Measurements from ENCODE around the gene DESI2. TPM values are rescaled to one million over a fixed set of nuclear protein-coding genes. Genes with fewer than 3 reads are reported as not detected.

The DESI2 gene
- total RNA-seq: 10 to 100 TPM; 24.8 to 25.6 TPM

DNA sequence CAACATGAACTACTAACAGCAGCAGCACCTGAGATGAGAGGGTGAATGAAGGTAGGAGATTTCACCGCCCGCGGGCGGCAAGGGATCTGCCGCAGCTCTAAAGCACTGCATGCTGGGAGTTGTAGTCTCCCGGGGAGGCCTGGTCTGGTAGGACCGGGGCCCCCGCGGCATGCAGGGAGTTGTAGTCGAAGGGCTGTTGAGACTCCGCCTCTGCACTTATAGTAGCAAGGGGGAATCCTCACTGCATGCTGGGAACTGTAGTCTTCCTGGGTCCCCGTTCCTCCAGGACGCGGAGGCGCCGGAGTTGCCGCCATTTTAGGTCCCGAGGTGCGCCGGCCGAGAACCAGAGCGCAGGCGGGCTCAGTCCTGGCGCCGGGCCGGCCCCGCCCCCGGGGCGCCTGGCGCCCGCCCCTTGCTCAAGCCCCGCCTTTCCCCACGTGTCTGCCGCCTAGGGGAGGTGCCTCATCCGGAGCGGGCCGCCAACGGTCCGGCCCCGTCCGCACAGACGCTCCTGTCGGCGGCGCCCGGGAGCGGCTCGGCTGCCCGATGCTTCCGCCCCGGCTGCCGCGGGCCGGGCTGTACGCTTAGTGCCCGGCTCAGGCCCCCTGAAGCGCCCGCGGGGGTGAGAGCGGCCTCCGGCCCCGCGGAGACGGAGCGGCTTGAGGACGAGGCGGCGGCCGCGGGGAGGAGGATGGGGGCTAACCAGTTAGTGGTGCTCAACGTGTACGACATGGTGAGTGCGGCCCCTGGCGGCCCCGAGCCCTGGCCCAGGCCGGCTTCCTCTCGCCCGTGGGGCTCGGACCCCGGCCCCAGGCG, at the start of gene DESI2:
Gene DESI2, plus strand, starts transcription at position 504 of the 816 bp plus-strand sequence. Its CDS starts 188 bp downstream, at position 692.
- Mint-ChIP-seq H3K27ac (peak within 1 kb of the TSS; percentile 79), H3K27me3 (no peaks in the 10 kb centered on the region), H3K4me3 (peak within 1 kb of the TSS; percentile 79), H3K4me1 (ENCODE audit: low read depth) (peaks cover 21% of the 10 kb centered on the region), H3K9me3 (no peaks in the 10 kb centered on the region), H3K36me3 (peaks cover 3% of the 10 kb centered on the region)
- POLR2A ChIA-PET: interaction anchor here (0.6 to 1.6 kb wide), 6 partner anchors 53 to 319 kb away, joined by 3 to 7 read pairs (median 4); partner anchors contain the start of gene COX20
- DNase-seq: peak; percentile 98
- intact Hi-C loops (cut with micrococcal nuclease): loop anchor here (1.0 to 5.0 kb wide), 10 partner anchors 53 to 1914 kb away; partner anchors contain the start of genes AKT3, CNST, COX20 and HNRNPU
- CTCF ChIA-PET: interaction anchor here (0.7 to 1.4 kb wide), 11 partner anchors 13 to 203 kb away, joined by 3 to 8 read pairs (median 4); no protein-coding TSS in a partner anchor

DNA sequence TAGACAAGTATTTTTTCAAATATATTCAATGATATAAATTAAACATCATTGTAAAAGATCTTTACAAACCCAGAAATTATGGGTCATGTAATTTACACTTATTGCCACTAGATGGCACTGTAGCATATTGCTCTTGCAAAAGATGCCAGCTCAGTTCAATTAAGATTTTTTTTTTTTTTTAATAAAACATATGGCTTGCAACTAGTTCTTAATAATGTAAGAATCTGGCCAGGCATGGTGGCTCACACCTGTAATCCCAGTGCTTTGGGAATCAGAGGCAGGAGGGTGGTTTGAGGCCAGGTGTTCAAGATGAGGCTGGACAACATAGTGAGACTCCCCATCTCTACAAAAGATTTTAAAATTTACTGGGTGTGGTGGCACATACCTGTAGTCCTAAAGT, 49.4 kb upstream of the DESI2 start:
- intact Hi-C loops (cut with micrococcal nuclease): loop anchor here (1.0 to 5.0 kb wide), 3 partner anchors 124 to 439 kb away; no protein-coding TSS in a partner anchor
- ChIA-PET POLR2A (no interaction called here), CTCF (interaction anchor here (0.6 to 4.9 kb wide), 23 partner anchors 13 to 453 kb away, joined by 3 to 172 read pairs (median 5); partner anchors contain the start of gene DESI2)
- Mint-ChIP-seq H3K36me3 (no peaks in the 10 kb centered on the region), H3K27ac (no peak overlapping the region), H3K27me3 (peaks cover 4% of the 10 kb centered on the region), H3K4me1 (ENCODE audit: low read depth) (peaks cover 18% of the 10 kb centered on the region), H3K9me3 (no peaks in the 10 kb centered on the region), H3K4me3 (no peak overlapping the region)
- no peak for DNase-seq

DNA sequence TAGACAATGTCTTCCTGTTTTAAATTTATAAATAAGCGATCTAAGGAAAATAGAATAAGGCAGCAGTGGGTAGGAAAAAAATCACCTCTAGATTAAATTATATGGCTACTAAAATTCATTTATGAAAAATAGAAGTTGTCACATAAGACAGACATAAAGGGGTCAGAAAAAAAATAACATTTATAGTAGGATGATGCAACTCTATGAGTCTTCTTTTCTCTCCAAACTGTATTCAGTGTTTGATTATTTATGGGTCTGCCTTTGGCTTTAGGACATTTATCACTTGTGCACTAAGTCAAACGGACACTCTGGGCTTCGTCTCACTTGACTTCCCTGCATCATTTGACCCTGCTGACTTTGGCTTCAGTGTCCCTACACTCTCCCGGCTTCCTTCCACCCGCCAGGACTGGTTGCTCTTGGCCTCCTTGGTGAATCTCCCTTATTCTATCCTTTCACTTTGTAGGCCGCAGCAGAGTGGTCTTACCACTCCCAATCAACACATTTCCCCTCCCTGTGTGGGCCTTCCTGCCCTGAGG, 47.0 kb upstream of the DESI2 start:
- H3K4me1 Mint-ChIP-seq (ENCODE audit: low read depth): no peaks in the 10 kb centered on the region
- no peaks in the 10 kb centered on the region for H3K9me3 Mint-ChIP-seq
- DNase-seq: no peak
- peaks cover 4% of the 10 kb centered on the region for H3K27me3 Mint-ChIP-seq
- no peaks in the 10 kb centered on the region for H3K36me3 Mint-ChIP-seq
- H3K4me3 Mint-ChIP-seq: no peak overlapping the region
- intact Hi-C loops (cut with micrococcal nuclease): no loop called here
- ChIA-PET CTCF (interaction anchor here (0.8 to 4.9 kb wide), 6 partner anchors 9 to 436 kb away, joined by 3 to 172 read pairs (median 6); no protein-coding TSS in a partner anchor), POLR2A (no interaction called here)
- H3K27ac Mint-ChIP-seq: no peak overlapping the region

DNA sequence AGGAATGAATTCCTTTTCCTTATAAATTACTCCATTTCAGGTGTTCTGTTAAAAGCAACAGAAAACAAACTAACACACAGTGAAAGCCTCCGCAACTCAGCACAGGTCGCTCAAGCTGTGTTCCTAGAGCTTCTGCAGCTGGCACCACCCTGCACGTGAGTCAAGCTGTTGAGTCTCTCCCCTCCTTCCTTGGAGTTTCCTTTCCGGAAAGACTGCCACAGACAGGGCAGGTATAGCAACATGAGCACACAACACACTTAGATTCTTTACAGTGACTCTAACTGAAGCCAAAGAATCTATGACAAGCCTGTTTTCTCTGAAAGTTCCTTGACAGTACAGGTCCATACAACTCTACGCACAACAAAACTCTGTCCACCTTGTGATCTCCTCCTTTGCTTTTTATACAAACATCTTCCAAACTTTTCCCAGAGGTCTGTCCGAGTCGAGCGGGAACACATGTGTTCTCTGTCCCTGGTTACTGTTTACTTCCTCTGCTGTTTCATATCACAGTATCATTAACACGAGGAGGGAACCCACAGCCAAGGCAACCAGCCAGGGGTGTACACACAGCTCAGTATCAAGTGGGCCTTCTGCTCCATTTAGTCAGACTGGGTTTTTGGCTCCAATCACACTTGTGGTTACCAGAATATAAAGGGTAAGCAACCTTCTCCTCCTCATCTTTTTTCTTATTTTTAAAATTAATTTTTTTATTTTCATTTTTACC, 38.7 kb upstream of the DESI2 start:
- POLR2A ChIA-PET: no interaction called here
- intact Hi-C loops (cut with micrococcal nuclease): no loop called here
- Mint-ChIP-seq H3K27ac (no peak overlapping the region), H3K4me3 (no peak overlapping the region), H3K9me3 (no peaks in the 10 kb centered on the region), H3K36me3 (no peaks in the 10 kb centered on the region), H3K4me1 (ENCODE audit: low read depth) (no peaks in the 10 kb centered on the region), H3K27me3 (no peaks in the 10 kb centered on the region)
- DNase-seq: no peak
- CTCF ChIA-PET: interaction anchor here (1.0 to 2.2 kb wide), 2 partner anchors 10 to 182 kb away, joined by 3 to 10 read pairs; no protein-coding TSS in a partner anchor

DNA sequence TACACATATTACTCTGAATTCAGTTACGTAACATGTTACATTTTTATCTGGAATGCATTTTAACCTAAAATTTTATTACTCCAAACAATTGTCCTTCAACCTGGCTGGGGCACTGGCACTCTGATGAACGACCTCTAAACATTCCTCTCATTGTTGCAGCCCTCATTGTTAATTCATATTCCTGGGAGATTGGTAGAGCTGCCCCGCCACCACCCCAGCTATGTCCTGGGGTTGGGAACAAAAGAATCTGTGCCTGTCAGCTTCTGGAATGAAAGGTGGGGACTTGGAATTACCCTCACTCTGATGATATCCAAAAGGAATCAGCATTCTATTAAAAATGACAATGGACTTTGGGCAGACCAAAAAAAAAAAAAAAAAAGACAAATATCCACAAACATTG, 38.0 kb upstream of the DESI2 start:
- Mint-ChIP-seq H3K4me3 (no peak overlapping the region), H3K27ac (no peak overlapping the region), H3K27me3 (no peaks in the 10 kb centered on the region), H3K4me1 (ENCODE audit: low read depth) (no peaks in the 10 kb centered on the region), H3K9me3 (no peaks in the 10 kb centered on the region), H3K36me3 (no peaks in the 10 kb centered on the region)
- ChIA-PET POLR2A (no interaction called here), CTCF (interaction anchor here (1.0 to 2.2 kb wide), 2 partner anchors 10 to 182 kb away, joined by 3 to 10 read pairs; no protein-coding TSS in a partner anchor)
- DNase-seq: no peak
- intact Hi-C loops (cut with micrococcal nuclease): no loop called here

DNA sequence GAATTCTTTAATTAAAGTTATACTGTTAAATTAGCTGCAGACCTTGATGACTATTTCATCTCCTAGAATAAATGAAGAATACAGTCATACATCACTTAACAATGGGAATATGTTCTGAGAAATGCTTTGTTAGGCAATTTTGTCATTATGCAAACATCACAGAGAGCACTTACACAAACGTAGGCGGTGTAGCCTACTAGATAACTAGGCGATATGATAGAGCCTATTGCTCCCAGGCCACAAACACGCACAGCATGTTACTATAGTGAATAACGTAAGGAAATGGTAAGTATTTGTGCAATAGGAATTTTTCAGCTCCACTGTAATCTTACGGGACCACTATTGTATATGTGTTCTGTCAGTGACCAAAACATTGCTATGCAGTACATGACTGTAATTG, 37.6 kb upstream of the DESI2 start:
- CTCF ChIA-PET: interaction anchor here (2.2 kb wide), 1 partner anchor 11 kb away, joined by 10 read pairs; no protein-coding TSS in a partner anchor
- no peaks in the 10 kb centered on the region for H3K27me3 Mint-ChIP-seq
- intact Hi-C loops (cut with micrococcal nuclease): no loop called here
- H3K4me1 Mint-ChIP-seq (ENCODE audit: low read depth): no peaks in the 10 kb centered on the region
- POLR2A ChIA-PET: no interaction called here
- DNase-seq: no peak
- no peak overlapping the region for H3K4me3 Mint-ChIP-seq
- H3K9me3 Mint-ChIP-seq: no peaks in the 10 kb centered on the region
- H3K36me3 Mint-ChIP-seq: no peaks in the 10 kb centered on the region
- no peak overlapping the region for H3K27ac Mint-ChIP-seq

DNA sequence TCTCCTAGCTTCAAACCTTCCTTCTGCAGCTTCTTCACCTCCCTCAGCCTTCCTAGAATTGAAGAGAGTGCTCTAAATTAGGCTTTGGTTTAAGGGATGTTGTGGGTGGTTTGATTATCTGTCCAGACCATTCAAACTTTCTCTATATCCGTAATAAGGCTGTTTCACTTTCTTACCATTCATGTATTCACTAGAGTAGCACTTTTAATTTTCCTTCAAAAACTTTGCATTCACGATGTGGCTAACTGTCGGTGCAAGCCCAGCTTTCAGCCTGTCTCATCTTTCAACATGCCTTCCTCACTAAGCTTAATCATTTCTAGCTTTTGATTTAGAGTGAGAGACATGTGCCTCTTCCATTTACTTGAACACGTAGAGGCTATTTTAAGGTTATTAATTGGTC, 26.2 kb upstream of the DESI2 start:
- H3K27ac Mint-ChIP-seq: no peak overlapping the region
- H3K4me3 Mint-ChIP-seq: no peak overlapping the region
- peaks cover 2% of the 10 kb centered on the region for H3K36me3 Mint-ChIP-seq
- no peak for DNase-seq
- no peaks in the 10 kb centered on the region for H3K9me3 Mint-ChIP-seq
- H3K27me3 Mint-ChIP-seq: peaks cover 19% of the 10 kb centered on the region
- peaks cover 3% of the 10 kb centered on the region for H3K4me1 Mint-ChIP-seq (ENCODE audit: low read depth)
- intact Hi-C loops (cut with micrococcal nuclease): no loop called here
- CTCF ChIA-PET: interaction anchor here (0.8 kb wide), 1 partner anchor 23 kb away, joined by 3 read pairs; no protein-coding TSS in a partner anchor
- POLR2A ChIA-PET: no interaction called here

DNA sequence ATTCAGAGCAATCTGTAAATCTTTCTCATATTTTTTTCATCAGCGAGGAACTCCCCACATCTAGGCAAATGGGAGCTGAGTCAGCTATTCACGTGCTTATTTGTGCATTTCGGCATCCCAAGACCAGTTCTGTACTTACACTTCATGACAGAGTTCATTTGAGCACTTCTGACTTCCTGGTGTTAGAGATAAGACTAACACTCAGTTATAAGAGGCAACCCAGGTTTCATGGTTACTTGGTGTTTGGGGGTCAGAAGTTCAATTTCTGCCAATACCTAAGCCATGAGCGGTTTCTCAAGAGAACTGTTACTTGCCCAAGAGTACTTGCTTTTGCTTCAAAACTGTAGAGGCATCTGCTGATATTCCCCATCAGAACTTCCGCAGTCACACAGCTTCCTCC, 24.1 kb upstream of the DESI2 start:
- H3K9me3 Mint-ChIP-seq: no peaks in the 10 kb centered on the region
- peaks cover 3% of the 10 kb centered on the region for H3K36me3 Mint-ChIP-seq
- ChIA-PET POLR2A (no interaction called here), CTCF (no interaction called here)
- peaks cover 19% of the 10 kb centered on the region for H3K27me3 Mint-ChIP-seq
- no peak overlapping the region for H3K4me3 Mint-ChIP-seq
- no peak overlapping the region for H3K27ac Mint-ChIP-seq
- DNase-seq: no peak
- intact Hi-C loops (cut with micrococcal nuclease): no loop called here
- peaks cover 3% of the 10 kb centered on the region for H3K4me1 Mint-ChIP-seq (ENCODE audit: low read depth)

DNA sequence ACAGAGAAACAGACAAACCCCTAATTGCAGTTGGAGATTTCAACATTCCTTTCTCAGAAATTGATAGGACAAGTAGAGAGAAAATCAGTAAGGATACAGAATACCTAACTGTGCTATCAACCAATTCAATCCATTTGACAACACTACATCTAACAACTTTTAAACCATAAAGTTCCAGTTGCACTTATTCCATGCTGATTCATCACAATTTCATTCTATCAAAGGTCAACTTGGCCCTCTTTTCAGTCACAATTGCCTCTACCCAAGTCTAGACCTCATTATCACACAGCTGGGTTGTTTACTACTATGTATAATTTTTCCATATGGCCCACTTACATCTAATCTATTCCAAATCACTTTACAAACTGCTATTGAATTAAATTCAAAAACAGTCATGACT, 19.8 kb upstream of the DESI2 start:
- H3K36me3 Mint-ChIP-seq: peaks cover 3% of the 10 kb centered on the region
- CTCF ChIA-PET: no interaction called here
- H3K27me3 Mint-ChIP-seq: peaks cover 9% of the 10 kb centered on the region
- intact Hi-C loops (cut with micrococcal nuclease): no loop called here
- no peaks in the 10 kb centered on the region for H3K4me1 Mint-ChIP-seq (ENCODE audit: low read depth)
- no peak overlapping the region for H3K27ac Mint-ChIP-seq
- no peak overlapping the region for H3K4me3 Mint-ChIP-seq
- POLR2A ChIA-PET: no interaction called here
- no peaks in the 10 kb centered on the region for H3K9me3 Mint-ChIP-seq
- DNase-seq: no peak

DNA sequence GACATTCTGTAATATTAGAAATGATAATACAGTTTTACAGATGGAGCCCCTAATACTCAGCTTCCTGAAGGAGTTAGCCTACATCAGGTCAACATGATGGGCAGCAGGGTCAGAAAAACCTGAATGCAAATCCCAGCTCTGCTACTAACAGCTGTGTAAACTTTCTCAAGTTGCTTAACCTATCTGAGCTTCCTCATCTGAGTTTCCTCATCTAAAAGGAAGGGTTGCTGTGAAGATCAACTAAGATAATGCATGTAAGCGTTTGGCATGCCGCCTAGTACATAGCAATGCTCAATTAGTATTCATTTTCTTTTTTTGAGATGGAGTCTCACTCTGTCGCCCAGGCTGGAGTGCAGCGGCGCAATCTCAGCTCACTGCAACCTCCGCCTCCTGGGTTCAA, 18.4 kb upstream of the DESI2 start:
- CTCF ChIA-PET: interaction anchor here (0.9 kb wide), 1 partner anchor 26 kb away, joined by 3 read pairs; no protein-coding TSS in a partner anchor
- intact Hi-C loops (cut with micrococcal nuclease): no loop called here
- POLR2A ChIA-PET: no interaction called here

DNA sequence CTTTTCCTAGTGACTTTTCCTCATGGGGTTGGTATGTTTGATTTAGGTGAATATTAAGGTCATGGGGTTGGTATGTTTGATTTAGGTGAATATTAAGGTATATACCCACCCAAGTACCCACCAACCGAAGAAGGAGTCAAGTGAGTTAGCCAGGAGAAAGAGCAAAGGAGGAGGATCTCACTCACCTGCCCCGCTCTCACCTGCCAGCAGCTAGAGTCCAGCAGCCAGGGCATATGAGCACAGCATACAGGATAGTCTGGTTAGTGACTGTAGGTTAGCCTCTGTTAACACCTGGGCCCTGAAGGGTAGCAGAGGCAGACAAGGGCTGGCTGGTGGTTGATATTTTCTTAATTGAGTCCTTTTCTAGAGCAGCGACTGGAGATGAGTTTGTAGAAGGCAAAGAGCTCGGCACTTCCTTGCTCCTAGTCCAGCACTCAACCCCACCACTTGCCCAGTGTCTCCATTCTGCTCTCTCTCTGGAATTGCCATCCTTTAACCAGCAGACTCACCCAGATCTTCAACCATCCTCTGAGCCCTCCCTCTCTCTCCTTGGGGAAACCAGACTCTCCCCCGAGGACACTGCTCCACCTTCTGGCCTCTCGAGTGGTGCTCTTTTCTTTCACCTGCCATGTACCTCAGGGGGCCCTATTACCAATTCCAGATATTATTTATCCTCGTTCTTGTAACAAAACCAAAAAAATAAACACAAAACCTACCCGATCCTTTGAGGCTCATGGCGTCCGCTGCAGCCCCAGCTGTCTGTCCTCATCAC, 16.3 kb upstream of the DESI2 start:
- no peak overlapping the region for H3K27ac Mint-ChIP-seq
- CTCF ChIA-PET: interaction anchor here (1.2 kb wide), 1 partner anchor 33 kb away, joined by 3 read pairs; no protein-coding TSS in a partner anchor
- no peak overlapping the region for H3K4me3 Mint-ChIP-seq
- peaks cover 4% of the 10 kb centered on the region for H3K4me1 Mint-ChIP-seq (ENCODE audit: low read depth)
- no peaks in the 10 kb centered on the region for H3K9me3 Mint-ChIP-seq
- peaks cover under 1% of the 10 kb centered on the region for H3K36me3 Mint-ChIP-seq
- POLR2A ChIA-PET: no interaction called here
- intact Hi-C loops (cut with micrococcal nuclease): no loop called here
- DNase-seq: no peak
- H3K27me3 Mint-ChIP-seq: peaks cover 10% of the 10 kb centered on the region

More for the DNA sequence above, 18.4 kb upstream of the DESI2 start:
- DNase-seq: no peak
- Mint-ChIP-seq H3K4me1 (ENCODE audit: low read depth) (peaks cover under 1% of the 10 kb centered on the region), H3K27ac (no peak overlapping the region), H3K36me3 (peaks cover 3% of the 10 kb centered on the region), H3K4me3 (no peak overlapping the region), H3K27me3 (peaks cover 5% of the 10 kb centered on the region), H3K9me3 (no peaks in the 10 kb centered on the region)
